Measurements from ENCODE around the gene C11orf86.
"Not testable (repeated sequence)": the region's sequence is repeated elsewhere in the genome, so short reads cannot be mapped to it uniquely, and the experiment has no call there.

Gene C11orf86

DNA sequence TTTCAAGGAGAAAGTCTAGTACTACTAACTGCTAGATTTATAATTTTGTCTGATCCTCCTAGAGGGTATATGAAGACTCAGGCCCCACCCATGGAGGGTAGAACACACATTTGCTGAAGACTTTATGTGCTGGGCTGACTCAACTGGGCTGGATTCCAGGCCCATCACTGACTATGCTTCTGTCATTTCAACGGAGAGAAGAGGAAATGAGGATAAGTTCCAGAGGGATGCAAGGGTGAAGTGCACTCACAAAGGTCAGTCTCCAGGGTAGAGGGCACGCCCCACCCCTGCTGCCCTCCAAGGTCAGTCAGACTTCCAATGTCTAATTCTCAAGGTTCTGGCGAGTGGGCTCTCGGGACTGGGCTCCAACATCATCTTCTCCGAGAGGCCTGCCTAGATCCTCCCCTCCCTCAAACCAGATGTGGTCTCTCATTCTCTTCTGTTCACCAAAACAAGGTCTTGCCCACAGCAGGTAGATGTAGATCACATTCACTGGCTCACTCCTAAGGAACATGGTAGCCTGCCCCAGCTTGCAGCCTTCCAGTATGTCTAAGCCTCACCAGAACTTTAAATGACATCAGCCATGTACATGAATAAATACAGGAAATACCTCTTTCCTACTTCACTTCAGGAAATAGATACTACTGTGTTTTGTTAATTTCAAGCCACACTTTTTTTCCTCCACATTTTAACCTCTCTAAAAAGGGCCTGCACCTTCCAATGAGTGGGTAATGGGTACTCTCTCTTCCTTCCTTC lies 7.3 kb upstream of the C11orf86 start:
- DNase-seq: no peak

DNA sequence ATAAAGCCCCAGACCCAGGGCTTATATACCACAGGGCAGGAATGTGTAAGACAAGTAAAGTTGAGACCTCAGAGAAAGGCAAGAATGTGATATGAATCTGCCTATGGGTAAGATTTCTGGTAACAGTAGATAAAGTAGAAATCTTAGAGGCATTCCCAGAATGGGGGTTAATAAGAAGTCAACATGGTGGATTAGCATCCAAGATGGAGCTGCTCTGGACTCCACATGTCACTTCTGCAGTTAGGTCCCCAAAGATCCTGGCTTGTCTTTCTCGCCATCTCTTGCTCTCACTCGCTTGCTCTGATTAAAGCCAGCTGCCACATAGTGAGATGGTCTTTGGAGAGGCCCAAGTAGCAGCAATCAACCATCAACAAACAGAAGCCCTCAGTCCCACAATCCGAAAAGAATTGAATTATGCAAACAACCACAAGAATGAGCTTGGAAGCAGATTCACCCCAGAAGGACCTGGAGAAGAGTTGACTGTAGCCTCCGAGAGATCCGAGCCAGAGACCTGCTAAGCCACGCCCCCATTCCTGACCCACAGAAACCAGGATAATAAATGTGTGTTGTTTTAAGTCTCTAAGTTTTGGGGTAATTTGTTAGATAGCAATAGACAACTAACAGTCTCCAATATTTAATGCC lies 5.4 kb upstream of the C11orf86 start:
- DNase-seq: no peak

DNA sequence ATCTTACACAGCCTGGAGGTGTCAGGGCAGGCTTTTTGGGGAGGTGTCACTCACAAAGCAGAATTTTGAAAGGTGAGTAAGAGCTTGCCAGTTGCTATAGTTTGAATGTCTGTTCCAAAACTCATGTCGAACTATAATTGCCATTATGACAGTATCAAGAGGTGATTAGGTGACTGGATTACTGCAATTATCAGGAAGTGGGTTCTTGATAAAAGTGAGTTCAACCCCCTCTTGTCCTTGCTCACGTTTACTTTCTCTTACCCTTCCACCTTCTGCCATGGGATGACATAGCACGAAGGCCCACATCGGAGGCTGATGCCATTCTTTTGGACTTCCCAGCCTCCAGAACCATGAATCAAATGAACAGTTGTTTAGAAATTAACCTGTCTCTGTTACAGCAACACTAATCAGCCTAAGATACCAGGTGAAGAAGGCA lies 4.7 kb upstream of the C11orf86 start:
- no peak for DNase-seq

DNA sequence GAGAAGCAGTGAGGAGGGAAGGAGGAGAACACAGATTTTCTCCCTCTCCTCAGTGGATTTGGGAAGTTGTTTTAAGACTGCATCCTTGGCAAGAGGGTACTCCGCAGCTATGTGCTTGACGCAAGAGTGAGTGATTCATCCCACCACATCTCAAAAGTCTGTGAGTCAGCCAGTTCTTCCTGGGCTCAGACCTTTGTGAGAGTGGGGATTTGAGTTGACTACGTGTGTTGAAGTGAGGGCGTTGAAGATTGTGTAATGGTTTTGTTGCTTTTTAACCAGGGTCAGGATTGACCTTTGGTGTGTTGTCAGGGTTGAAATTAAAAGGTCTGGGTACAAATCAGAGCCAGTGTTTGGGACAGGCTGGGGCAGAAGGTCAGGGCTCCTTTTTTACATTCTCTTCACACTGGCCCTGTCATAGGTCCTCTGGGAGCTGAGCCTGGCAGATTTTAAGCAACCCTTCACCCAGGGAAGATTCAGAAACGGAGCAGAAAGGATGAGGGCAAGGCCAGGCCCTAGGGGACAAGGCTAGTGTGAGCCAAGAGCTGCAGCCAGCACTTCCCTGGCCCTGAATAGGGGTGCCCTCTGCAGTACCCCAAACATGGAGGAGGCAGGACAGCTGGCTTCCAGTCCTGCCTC lies 4.2 kb upstream of the C11orf86 start:
- DNase-seq: no peak

DNA sequence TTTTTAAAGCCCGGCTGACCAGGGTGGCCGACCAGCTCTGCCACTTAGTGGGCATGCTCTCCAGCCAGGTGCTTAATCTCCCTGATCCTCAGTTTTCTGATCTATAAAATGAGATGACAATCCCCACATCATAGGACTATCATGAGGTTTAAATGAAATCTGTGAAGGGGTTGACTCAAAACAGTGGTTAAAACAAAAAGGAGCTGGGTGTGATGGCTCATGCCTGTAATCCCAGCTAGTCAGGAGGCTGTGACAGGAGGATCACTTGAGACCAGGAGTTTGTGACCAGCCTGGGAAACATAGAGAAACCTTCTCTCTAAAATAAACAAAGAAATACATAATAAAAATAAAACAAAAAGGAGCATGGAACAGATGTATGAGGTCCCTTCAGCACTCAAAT lies 3.6 kb upstream of the C11orf86 start:
- DNase-seq: no peak

DNA sequence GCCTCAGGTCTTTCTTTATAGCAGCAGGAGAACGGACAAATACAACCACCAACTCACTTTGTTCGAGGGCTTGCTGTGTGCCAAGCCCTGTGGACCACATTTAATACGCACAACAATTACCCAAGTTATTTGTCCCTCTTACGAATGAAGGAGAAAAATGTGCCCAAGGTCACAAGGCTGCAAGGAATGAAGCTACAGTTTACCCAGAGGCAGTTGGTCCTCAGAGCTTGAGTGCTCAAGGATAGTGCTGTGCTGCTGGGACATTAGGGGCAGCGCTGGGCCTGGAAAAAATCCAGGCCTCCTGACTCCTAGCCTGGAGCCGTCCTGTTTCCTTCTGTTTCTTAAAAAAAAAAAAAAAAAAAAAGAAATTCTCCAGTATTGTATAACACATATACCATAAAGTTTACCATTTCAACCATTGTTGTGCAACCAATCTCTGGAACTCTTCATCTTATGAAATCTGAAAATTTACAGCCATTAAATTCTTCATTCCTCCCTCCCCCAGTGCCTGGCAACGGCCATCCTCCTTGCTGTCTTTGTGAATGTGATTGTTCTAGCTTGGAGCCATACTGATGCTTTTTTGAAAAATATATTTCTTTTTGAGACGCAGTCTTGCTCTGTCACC lies 1.0 kb upstream of the C11orf86 start:
- no peak for DNase-seq

DNA sequence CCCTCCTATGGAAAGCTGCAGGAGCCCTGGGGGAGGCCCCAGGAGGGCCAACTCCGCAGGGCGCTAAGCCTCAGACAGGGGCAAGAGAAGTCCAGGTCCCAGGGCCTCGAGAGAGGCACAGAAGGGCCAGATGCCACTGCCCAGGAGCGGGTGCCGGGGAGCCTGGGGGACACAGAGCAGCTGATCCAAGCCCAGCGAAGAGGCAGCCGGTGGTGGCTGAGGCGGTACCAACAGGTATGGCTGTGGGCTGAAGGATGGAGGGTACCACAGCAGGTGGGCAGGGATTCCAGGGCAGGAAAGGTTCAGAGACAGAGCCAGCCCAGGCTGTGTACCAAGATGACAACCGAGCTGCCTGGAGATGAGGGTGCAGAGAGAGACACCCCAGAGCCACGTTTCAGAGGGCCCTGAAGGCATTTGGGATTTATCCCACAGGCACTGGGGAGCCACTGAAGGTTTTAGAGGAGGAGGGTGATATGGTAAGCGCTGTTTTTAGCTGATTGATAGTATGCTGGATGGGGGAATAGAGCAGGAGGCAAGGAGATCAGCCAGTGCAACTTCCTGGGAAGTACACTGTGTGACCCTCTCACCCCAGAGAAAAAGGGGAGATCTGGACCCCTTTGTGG lies 412 bp downstream of the C11orf86 start:
- no peak for DNase-seq

DNA sequence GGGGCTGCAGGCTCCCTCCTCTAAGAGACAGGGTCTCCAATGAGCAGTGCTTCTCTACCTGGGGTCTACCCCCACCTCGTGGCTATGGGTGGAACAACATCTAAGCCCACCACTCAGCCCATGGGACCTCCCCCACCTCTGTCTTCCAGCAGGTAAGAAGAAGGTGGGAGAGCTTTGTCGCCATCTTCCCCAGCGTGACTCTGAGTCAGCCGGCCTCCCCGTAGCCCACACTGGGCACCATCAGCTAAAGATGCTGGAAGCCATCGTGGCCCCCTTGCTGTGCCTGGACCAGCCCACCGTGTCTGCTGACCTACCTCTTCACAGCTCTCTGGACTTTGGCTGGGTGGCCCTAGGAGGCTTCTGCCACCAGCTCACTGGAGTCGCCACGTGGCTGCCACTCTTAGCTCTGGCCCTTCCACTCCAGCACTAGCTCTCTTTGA lies 944 bp downstream of the C11orf86 start:
- DNase-seq: peak; percentile 28

DNA sequence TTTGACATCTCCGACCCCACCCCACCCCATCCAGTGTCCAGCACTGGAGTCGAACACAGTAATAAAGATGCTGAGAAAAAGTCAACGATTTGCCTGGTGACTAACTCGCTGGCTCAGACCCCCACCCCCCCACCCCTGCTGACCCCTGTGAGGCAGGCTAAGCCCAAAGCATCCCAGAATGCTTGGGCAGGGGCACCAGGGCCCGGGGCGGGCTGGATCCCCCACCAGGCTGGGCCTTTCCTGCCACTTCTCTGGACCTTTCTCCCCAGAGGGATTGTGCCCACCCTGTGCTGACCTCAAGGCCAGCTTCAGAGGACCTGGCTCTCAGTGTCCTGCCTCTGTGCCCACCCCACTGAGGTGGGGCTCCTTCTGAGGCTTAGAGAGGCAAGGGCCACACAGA lies 1.8 kb downstream of the C11orf86 start:
- no peak for DNase-seq

DNA sequence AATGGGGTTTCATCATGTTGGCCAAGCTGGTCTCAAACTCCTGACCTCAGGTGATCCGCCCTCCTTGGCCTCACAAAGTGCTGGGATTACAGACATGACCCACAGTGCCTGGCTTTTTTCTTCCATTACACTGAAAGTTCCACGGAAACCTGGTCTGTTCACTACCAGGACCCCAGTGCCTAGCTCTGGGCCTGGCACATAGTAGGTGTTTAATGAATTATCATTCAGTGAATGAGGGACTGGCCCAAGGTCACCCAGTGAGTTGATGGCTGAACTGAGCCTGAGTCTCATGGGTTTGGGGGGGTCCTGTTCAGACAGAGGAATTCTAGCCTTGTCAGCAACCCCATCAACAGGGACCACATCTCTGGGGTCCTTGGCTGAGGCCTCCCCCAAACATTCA lies 3.1 kb downstream of the C11orf86 start:
- DNase-seq: no peak

DNA sequence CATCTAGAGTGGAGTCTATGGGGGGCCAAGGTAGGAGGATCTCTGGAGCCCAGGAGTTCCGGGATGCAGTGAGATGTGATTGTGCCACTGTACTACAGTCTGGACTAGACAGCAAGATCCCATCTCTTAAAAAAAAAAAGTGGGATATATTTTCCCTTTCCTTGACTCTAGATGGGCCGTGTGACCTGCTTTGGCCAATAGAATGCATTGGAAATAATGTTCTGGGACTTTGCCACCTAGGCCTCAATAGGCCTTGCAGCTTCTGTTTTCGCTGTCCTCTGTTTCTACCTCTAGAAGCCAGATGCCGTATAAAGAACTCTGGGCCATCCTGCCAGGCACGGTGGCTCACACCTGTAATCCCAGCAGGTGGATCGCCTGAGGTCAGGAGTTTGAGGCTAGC lies 3.6 kb downstream of the C11orf86 start:
- no peak for DNase-seq

DNA sequence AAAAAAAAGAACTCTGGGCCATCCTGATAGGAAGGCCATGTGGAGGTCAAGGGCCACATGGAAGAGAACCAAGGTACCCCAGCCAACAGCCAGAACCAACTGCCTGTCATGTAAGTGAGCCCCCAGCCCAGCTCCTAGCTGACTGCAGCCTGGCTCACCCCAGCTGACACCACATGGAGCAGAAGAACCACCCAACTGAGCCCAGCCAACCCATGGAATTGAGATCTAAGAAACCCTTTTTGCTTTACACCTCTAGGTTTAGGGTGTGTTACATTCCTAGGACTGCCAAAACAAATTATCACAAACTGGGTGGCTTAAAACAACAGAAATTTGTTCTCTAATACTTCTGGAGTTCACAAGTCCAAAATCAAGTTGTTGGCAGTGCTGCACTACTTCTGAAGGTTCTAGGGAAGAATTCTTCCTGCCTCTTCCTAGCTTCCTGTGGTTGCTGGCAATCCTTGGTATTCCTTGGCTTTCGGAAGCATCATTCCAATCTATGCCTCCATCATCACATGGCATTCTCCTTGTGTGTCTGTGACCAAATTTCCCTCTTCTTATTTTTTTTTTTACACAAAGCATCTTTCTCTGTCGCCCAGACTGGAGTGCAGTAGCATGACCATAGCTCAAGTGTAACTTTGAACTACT lies 4.4 kb downstream of the C11orf86 start:
- no peak for DNase-seq

DNA sequence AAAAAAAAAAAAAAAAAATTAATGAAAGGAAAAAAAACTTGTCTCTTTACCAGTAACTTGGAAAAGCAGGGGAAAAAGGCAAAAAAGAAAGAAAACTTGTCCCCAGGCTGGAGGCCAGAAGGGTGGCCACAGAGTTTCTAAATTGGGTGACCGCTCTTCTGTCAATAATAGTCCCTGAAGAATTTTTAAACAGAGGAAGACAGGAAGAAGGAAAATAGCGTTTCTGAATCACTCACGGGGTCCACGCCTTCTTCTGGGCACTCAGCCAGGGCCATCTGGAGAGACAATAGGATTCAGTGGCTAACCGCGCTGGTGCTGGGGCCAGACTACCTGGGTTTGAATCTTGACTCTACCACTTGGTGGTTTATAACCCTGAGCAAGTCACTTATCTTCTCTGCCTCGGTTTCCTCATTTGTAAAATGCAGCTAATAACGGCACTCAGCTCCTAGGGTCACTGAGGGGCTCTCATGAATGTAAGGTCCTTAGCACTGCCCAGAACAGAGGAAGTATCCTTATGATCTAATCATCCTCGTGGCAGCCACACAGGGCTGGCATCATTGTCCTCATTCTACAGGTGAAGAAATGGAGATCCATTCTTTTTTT lies 7.0 kb downstream of the C11orf86 start:
- DNase-seq: peak; percentile 97

DNA sequence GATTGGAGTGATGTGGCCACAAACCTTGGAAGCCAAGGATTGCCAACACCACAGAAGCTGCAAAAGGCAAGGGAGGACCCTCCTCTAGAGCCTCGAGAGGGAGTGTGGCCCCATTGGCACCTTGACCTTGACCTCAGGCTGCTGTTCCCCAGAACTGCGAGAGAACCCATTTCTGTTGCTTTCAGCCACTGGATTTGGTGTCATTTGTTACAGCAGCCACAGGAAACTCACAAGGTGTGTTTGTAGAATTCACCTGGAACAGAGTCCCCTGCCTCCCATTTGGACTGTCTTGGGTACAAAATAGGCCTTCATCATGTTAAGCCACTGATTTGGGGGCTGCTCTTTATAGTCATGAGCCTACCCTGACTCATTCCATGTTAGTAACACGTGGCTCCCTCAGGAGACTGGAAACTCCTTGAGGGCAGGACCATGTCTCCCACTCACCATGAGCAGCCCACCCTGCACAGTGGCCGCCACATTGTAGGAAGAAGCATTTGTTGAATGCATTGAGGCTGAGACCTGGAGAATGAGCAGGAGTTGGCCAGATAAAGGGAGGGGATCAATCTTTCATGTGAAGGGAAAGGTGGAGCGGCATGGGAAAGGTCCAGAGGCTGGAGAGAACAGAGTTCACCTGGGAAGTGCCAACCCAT lies 8.3 kb downstream of the C11orf86 start:
- DNase-seq: no peak

DNA sequence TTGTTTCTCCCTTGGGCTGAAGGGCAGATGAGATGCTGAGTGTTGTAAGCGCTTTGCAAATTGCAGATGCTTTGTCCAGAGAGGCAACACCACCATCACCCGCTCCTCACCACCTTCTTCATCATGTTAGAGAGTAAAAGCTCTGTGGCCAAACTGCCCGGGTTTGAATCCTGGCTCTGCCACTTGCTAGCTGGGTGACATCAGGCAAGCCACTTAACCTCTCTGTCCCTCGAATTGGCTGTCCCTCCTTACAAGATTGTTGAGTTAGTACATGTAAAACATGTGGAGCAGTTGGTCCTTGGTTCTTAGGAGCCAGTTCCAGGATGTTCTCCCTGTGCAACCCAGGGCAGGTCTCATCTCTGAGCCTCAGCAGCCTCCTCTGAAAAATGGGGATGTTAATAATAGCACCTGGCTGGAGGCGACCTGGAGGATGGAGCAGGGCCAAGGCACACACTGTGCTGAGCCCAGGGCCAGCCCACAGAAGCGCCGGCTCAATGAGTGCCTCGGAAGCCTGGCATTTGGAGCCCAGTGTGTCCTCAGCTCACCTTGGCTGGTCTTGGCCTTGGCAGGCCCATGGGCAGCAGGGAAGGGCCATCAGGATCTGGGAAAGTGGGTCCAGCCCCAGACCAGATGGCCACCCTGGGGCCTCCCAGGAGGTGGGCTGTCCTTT lies 10.5 kb downstream of the C11orf86 start:
- peak; percentile 47 for DNase-seq

DNA sequence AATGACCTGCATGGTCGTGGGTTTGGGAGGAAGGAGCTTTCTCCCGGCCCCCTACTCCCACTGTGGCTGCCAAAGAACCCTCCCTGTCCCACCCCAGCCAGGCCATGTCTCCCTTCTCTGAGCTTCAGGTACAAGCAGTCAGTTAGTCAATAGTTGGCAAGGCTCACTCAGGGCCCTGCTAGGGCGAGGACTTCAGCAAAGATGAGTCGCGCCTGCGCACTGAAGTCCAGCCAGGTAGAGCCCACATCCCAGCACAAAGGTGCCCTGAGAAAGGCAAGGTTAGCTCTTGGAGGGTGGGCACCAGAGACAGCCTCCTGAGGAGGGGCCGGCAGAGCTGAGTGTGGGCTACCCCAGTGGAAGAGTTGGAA lies 11.1 kb downstream of the C11orf86 start:
- no peak for DNase-seq

DNA sequence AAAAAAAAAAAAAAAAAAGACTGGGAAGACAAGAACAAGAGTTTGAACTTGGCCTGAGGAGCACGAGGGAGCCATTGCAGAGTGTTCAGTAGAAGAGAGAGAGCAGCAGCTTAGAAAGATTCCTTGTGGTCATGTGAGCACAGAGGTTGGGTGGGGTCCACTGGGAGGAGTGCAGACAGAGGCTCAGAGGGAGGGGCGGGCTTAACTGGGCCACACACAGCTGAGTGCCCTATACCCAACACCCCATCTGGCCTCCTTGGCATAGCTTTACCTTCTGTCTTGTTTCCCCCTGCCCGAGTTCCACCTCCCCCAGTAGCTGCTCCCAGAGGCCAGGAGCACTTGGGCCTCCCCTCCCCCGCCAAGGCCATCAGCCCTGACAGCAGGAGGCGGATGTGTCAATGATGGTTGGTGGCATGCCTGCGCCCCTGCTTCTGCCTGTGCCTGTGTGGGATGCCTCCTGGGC lies 12.1 kb downstream of the C11orf86 start:
- no peak for DNase-seq

DNA sequence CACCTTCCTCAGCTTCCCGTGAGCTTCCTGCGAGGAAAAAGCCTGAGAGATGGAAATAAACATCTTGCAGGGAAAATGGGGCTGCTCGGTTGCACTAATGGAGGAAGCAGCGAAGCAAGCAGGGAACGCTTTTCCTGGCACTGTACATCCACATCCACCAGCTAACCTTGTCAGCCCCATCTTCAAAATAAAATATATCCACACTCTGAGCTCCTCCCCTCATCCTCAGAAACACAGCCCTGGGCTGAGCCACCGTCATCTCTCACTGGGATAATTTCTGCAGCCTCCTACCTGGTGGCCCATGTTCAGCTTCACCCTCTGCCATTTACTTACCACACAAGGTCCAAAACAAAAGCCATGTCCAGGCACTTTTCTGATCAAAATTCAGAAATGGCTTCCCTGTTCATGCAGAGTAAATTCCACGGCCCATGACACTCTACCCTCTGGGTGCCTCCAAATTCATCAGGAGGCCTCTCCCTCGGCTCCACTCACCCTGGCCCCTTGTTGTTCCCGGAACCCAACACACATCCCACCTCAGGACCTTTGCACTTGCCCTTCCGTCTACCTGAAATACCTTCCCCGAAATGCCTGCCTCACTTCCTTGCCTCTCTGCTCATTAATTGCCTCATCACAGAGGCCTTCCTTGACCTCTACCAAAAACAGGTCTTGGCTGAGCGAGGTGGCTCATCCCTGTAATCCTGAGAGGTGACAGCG lies 13.0 kb downstream of the C11orf86 start:
- DNase-seq: no peak

DNA sequence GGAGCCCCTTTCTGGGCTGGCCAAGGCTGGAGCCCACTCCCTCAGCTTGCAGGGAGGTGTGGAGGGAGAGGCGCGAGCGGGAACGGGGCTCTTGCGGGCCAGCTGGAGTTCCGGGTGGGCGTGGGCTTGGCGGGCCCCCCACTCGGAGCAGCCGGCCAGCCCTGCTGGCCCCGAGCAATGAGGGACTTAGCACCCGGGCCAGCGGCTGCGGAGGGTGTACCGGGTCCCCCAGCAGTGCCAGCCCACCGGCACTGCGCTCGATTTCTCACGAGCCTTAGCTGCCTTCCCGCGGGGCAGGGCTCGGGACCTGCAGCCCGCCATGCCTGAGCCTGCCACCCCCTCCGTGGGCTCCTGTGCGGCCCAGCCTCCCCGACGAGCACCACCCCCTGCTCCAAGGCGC lies 13.6 kb downstream of the C11orf86 start:
- not testable (repeated sequence) for DNase-seq

DNA sequence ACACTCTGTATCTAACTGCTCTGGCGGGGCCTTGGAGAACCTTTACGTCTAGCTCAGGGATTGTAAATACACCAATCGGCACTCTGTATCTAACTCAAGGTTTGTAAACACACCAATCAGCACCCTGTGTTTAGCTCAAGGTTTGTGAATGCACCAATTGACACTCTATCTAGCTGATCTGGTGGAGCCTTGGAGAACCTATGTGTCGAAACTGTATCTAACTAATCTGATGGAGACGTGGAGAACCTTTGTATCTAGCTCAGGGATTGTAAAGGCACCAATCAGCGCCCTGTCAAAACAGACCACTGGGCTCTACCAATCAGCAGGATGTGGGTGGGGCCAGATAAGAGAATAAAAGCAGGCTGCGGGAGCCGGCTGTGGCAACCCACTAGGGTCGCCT lies 14.3 kb downstream of the C11orf86 start:
- not testable (repeated sequence) for DNase-seq
